A549 (cell line): ENCODE measurements around the gene RFX3.

Experiments
- CEBPB ChIP-seq, 2 experiments: fragments of >200 bp in 1 of 2; sonication (Bioruptor Twin) in 1 of 2; formaldehyde crosslinking in 1 of 2; IDR thresholded peaks; 2 replicates each; pipeline ENCODE4 v1.6.1; 2012 to 2016
- ESRRA ChIP-seq: fragments of 150-350 bp; IDR thresholded peaks from 2 replicates; pipeline ENCODE4 v1.6.1; 2014; ENCODE audit warnings: mild to moderate bottlenecking, low read length, borderline replicate concordance
- JUN ChIP-seq, 2 experiments: fragments of >200 bp; sonication (Bioruptor Twin); formaldehyde crosslinking; IDR thresholded peaks; 2 replicates in 1 of 2; 3 replicates in 1 of 2; pipeline ENCODE4 v1.6.1; 2016 to 2017
- KDM5A ChIP-seq: fragments of 200-600 bp; sonication (generic); IDR thresholded peaks from 2 replicates; pipeline ENCODE4 v1.6.1; 2016; ENCODE audit warnings: antibody characterized with exemption, mild to moderate bottlenecking
- MAFK ChIP-seq: fragments of 450-650 bp; IDR thresholded peaks from 2 replicates; pipeline ENCODE4 v1.6.1; 2014; ENCODE audit not compliant: partially characterized antibody
- MAX ChIP-seq: IDR thresholded peaks from 2 replicates; pipeline ENCODE4 v1.6.1; 2012
- POLR2A ChIP-seq: IDR thresholded peaks from 2 replicates; pipeline ENCODE4 v1.6.1; 2012; ENCODE audit warnings: mild to moderate bottlenecking, low read length
- RNF2 ChIP-seq: fragments of 200-600 bp; sonication (generic); IDR thresholded peaks from 2 replicates; pipeline ENCODE4 v1.6.1; 2016; ENCODE audit warnings: low read depth, mild to moderate bottlenecking, antibody characterized with exemption, moderate library complexity, borderline replicate concordance
- ZC3H11A ChIP-seq: fragments of 450-650 bp; IDR thresholded peaks from 2 replicates; pipeline ENCODE4 v1.6.1; 2014; ENCODE audit warnings: antibody characterized with exemption, mild to moderate bottlenecking
- TF ChIP-seq, protein P1 (sequence below): fragments of >200 bp; sonication (Bioruptor Twin); formaldehyde crosslinking; IDR thresholded peaks from 3 replicates; pipeline ENCODE4 v1.5.1; 2016
- TF ChIP-seq, protein P2 (sequence below): fragments of 200-600 bp; sonication (generic); IDR thresholded peaks from 2 replicates; pipeline ENCODE4 v1.6.1; 2016; ENCODE audit warnings: antibody characterized with exemption, mild to moderate bottlenecking, moderate library complexity
- TF ChIP-seq, protein P3 (sequence below): fragments of 450-650 bp; IDR thresholded peaks from 2 replicates; pipeline ENCODE4 v1.6.1; 2014; ENCODE audit warnings: antibody characterized with exemption

GRCh38 chr9:3173374-3173773, 352.4 kb downstream of the RFX3 start:
- no peak for TF ChIP-seq ZC3H11A
- no peak for TF ChIP-seq MAX
- TF ChIP-seq, protein P1, sequence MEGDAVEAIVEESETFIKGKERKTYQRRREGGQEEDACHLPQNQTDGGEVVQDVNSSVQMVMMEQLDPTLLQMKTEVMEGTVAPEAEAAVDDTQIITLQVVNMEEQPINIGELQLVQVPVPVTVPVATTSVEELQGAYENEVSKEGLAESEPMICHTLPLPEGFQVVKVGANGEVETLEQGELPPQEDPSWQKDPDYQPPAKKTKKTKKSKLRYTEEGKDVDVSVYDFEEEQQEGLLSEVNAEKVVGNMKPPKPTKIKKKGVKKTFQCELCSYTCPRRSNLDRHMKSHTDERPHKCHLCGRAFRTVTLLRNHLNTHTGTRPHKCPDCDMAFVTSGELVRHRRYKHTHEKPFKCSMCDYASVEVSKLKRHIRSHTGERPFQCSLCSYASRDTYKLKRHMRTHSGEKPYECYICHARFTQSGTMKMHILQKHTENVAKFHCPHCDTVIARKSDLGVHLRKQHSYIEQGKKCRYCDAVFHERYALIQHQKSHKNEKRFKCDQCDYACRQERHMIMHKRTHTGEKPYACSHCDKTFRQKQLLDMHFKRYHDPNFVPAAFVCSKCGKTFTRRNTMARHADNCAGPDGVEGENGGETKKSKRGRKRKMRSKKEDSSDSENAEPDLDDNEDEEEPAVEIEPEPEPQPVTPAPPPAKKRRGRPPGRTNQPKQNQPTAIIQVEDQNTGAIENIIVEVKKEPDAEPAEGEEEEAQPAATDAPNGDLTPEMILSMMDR = no peak
- TF ChIP-seq JUN (IDR thresholded peaks at IDR 0.05) = no peak
- no peak for TF ChIP-seq RNF2
- TF ChIP-seq ESRRA = no peak
- no peak for TF ChIP-seq POLR2A
- TF ChIP-seq MAFK = no peak
- TF ChIP-seq, protein P2, sequence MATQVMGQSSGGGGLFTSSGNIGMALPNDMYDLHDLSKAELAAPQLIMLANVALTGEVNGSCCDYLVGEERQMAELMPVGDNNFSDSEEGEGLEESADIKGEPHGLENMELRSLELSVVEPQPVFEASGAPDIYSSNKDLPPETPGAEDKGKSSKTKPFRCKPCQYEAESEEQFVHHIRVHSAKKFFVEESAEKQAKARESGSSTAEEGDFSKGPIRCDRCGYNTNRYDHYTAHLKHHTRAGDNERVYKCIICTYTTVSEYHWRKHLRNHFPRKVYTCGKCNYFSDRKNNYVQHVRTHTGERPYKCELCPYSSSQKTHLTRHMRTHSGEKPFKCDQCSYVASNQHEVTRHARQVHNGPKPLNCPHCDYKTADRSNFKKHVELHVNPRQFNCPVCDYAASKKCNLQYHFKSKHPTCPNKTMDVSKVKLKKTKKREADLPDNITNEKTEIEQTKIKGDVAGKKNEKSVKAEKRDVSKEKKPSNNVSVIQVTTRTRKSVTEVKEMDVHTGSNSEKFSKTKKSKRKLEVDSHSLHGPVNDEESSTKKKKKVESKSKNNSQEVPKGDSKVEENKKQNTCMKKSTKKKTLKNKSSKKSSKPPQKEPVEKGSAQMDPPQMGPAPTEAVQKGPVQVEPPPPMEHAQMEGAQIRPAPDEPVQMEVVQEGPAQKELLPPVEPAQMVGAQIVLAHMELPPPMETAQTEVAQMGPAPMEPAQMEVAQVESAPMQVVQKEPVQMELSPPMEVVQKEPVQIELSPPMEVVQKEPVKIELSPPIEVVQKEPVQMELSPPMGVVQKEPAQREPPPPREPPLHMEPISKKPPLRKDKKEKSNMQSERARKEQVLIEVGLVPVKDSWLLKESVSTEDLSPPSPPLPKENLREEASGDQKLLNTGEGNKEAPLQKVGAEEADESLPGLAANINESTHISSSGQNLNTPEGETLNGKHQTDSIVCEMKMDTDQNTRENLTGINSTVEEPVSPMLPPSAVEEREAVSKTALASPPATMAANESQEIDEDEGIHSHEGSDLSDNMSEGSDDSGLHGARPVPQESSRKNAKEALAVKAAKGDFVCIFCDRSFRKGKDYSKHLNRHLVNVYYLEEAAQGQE = no peak
- no peak for TF ChIP-seq CEBPB (IDR thresholded peaks at IDR 0.05)
- TF ChIP-seq, protein P3, sequence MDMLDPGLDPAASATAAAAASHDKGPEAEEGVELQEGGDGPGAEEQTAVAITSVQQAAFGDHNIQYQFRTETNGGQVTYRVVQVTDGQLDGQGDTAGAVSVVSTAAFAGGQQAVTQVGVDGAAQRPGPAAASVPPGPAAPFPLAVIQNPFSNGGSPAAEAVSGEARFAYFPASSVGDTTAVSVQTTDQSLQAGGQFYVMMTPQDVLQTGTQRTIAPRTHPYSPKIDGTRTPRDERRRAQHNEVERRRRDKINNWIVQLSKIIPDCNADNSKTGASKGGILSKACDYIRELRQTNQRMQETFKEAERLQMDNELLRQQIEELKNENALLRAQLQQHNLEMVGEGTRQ = no peak
- TF ChIP-seq KDM5A = no peak
